Activated naive CD4-positive, alpha-beta T cell treated with anti-CD3 and anti-CD28 coated beads for 36 hours (primary cell): ENCODE data around the gene ACTR3. TPM values are rescaled to one million over a fixed set of nuclear protein-coding genes. Genes with fewer than 3 reads are reported as not detected.

Experiments used
- total RNA-seq, 2 experiments: library from RNA; stranded (reverse); gene quantifications; one replicate each; pipeline ENCODE4 v1.2.3, GENCODE V29; 2021

Gene ACTR3
- total RNA-seq, 2 experiments from 2014 or later = 516 to 536 TPM

Other genes with a start within 250 kb of the ACTR3 start
- 10 to 100 TPM; 12.1 to 13.7 TPM for gene SLC35F5, start 133.4 kb upstream of the ACTR3 start, total RNA-seq